ENCODE measurements around the gene PNLIPRP2. TPM values are rescaled to one million over a fixed set of nuclear protein-coding genes. Genes with fewer than 3 reads are reported as not detected.

The PNLIPRP2 gene
- total RNA-seq, 1 experiment from 2014 or later: 0.28 TPM

DNA sequence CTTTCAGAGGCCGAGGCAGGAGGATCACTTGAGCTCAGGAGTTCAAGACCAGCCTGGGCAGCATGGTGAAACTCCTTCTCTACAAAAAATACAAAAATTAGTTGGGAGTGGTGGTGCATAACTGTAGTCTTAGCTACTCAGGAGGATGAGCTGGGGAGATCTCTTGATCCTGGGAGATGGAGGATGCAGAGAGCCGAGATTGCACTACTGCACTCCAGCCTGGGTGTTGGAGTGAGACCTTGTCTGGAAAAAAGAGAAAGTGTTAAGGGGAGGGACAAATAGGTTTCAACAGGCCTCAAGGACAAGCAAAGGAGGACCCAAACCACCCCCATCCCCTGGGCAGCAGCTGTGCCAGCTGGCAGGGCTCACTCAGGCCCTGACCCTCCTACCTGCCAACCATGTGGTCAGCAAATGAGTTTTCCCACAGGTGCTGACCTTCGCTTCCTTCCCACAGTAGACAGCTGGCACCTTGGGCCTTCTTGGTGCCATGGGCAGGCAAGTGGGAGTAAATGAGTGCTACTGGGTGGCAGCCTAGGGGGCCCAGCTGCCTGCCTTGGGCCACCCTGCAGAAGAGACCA lies 5.5 kb upstream of the PNLIPRP2 start:
- ChIA-PET CTCF (interaction anchor here (1.4 kb wide), 1 partner anchor 12 kb away, joined by 5 read pairs; no protein-coding TSS in a partner anchor), POLR2A (no interaction called here)
- peaks cover 9% of the 10 kb centered on the region for H3K4me1 Mint-ChIP-seq
- ATAC-seq (no peak), DNase-seq (ENCODE audit: low spot score) (no peak)
- no peak overlapping the region for H3K27ac Mint-ChIP-seq
- peaks cover 6% of the 10 kb centered on the region; the same call in 1 of the 2 replicates for H3K27me3 Mint-ChIP-seq (ENCODE audit: low read depth)
- peaks cover 18% of the 10 kb centered on the region for H3K9me3 Mint-ChIP-seq
- peaks cover 3% of the 10 kb centered on the region; the same call in 1 of the 2 replicates for H3K36me3 Mint-ChIP-seq
- TF ChIP-seq ZBTB21 (CRISPR knock-in tag; IDR thresholded peaks at IDR 0.05; ENCODE audit: borderline replicate concordance) (no peak), RORB (CRISPR knock-in tag; IDR thresholded peaks at IDR 0.05) (no peak), CBFB (CRISPR knock-in tag; IDR thresholded peaks at IDR 0.05; ENCODE audit: low read depth) (no peak), ZNF219 (CRISPR knock-in tag; IDR thresholded peaks at IDR 0.05; ENCODE audit: borderline replicate concordance) (no peak), CREM (CRISPR knock-in tag; IDR thresholded peaks at IDR 0.05) (no peak), KAT7 (CRISPR knock-in tag; IDR thresholded peaks at IDR 0.05; ENCODE audit: borderline replicate concordance) (no peak), EMX1 (CRISPR knock-in tag; IDR thresholded peaks at IDR 0.05) (no peak), JAZF1 (CRISPR knock-in tag; IDR thresholded peaks at IDR 0.05) (no peak), TEAD1 (CRISPR knock-in tag; IDR thresholded peaks at IDR 0.05) (no peak), PRRX2 (CRISPR knock-in tag; IDR thresholded peaks at IDR 0.05) (no peak), RELA (CRISPR knock-in tag; IDR thresholded peaks at IDR 0.05; ENCODE audit: borderline replicate concordance) (no peak)
- TF ChIP-seq, protein P1, sequence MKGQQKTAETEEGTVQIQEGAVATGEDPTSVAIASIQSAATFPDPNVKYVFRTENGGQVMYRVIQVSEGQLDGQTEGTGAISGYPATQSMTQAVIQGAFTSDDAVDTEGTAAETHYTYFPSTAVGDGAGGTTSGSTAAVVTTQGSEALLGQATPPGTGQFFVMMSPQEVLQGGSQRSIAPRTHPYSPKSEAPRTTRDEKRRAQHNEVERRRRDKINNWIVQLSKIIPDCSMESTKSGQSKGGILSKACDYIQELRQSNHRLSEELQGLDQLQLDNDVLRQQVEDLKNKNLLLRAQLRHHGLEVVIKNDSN (CRISPR knock-in tag; IDR thresholded peaks at IDR 0.05): no peak
- TF ChIP-seq, protein P2, sequence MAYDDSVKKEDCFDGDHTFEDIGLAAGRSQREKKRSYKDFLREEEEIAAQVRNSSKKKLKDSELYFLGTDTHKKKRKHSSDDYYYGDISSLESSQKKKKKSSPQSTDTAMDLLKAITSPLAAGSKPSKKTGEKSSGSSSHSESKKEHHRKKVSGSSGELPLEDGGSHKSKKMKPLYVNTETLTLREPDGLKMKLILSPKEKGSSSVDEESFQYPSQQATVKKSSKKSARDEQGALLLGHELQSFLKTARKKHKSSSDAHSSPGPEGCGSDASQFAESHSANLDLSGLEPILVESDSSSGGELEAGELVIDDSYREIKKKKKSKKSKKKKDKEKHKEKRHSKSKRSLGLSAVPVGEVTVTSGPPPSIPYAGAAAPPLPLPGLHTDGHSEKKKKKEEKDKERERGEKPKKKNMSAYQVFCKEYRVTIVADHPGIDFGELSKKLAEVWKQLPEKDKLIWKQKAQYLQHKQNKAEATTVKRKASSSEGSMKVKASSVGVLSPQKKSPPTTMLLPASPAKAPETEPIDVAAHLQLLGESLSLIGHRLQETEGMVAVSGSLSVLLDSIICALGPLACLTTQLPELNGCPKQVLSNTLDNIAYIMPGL (CRISPR knock-in tag; IDR thresholded peaks at IDR 0.05): no peak
- TF ChIP-seq, protein P3, sequence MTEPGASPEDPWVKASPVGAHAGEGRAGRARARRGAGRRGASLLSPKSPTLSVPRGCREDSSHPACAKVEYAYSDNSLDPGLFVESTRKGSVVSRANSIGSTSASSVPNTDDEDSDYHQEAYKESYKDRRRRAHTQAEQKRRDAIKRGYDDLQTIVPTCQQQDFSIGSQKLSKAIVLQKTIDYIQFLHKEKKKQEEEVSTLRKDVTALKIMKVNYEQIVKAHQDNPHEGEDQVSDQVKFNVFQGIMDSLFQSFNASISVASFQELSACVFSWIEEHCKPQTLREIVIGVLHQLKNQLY (CRISPR knock-in tag; IDR thresholded peaks at IDR 0.05): no peak
- TF ChIP-seq, protein P4, sequence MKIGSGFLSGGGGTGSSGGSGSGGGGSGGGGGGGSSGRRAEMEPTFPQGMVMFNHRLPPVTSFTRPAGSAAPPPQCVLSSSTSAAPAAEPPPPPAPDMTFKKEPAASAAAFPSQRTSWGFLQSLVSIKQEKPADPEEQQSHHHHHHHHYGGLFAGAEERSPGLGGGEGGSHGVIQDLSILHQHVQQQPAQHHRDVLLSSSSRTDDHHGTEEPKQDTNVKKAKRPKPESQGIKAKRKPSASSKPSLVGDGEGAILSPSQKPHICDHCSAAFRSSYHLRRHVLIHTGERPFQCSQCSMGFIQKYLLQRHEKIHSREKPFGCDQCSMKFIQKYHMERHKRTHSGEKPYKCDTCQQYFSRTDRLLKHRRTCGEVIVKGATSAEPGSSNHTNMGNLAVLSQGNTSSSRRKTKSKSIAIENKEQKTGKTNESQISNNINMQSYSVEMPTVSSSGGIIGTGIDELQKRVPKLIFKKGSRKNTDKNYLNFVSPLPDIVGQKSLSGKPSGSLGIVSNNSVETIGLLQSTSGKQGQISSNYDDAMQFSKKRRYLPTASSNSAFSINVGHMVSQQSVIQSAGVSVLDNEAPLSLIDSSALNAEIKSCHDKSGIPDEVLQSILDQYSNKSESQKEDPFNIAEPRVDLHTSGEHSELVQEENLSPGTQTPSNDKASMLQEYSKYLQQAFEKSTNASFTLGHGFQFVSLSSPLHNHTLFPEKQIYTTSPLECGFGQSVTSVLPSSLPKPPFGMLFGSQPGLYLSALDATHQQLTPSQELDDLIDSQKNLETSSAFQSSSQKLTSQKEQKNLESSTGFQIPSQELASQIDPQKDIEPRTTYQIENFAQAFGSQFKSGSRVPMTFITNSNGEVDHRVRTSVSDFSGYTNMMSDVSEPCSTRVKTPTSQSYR (CRISPR knock-in tag; IDR thresholded peaks at IDR 0.05): no peak
- H3K4me3 Mint-ChIP-seq: no peak overlapping the region

DNA sequence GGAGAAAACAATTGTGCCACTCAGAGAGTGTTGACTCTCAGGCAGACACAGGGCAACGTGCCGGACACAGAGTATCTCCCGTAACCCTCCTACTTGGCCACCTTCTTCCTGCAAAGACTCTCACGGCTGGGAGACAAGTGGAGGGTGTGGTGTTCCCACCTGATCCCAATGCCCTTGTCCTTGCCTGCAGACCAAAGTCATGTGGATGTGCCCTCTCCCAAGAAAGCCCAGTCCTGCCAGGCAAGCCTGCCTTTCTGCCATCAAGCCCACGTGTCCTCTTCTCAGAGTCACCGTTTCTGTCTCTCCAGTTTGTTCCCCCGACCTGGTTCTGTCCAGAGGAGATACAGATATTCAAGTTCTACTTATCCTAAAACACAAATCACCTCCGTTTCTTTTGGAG lies 723 bp downstream of the PNLIPRP2 start:
- H3K4me3 Mint-ChIP-seq: no peak overlapping the region
- ATAC-seq: no peak
- POLR2A ChIA-PET: no interaction called here
- TF ChIP-seq NFYB (CRISPR knock-in tag; conservative IDR thresholded peaks at IDR 0.05; ENCODE audit: low read depth): no peak
- TF ChIP-seq HMGA2 (CRISPR knock-in tag; IDR thresholded peaks at IDR 0.05): no peak
- TF ChIP-seq, protein P5, sequence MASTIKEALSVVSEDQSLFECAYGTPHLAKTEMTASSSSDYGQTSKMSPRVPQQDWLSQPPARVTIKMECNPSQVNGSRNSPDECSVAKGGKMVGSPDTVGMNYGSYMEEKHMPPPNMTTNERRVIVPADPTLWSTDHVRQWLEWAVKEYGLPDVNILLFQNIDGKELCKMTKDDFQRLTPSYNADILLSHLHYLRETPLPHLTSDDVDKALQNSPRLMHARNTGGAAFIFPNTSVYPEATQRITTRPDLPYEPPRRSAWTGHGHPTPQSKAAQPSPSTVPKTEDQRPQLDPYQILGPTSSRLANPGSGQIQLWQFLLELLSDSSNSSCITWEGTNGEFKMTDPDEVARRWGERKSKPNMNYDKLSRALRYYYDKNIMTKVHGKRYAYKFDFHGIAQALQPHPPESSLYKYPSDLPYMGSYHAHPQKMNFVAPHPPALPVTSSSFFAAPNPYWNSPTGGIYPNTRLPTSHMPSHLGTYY (CRISPR knock-in tag; IDR thresholded peaks at IDR 0.05): no peak
- TF ChIP-seq ESRRA (CRISPR knock-in tag; IDR thresholded peaks at IDR 0.05; ENCODE audit: borderline replicate concordance): no peak
- TF ChIP-seq, protein P4 (CRISPR knock-in tag; IDR thresholded peaks at IDR 0.05): no peak
- TF ChIP-seq, protein P6, sequence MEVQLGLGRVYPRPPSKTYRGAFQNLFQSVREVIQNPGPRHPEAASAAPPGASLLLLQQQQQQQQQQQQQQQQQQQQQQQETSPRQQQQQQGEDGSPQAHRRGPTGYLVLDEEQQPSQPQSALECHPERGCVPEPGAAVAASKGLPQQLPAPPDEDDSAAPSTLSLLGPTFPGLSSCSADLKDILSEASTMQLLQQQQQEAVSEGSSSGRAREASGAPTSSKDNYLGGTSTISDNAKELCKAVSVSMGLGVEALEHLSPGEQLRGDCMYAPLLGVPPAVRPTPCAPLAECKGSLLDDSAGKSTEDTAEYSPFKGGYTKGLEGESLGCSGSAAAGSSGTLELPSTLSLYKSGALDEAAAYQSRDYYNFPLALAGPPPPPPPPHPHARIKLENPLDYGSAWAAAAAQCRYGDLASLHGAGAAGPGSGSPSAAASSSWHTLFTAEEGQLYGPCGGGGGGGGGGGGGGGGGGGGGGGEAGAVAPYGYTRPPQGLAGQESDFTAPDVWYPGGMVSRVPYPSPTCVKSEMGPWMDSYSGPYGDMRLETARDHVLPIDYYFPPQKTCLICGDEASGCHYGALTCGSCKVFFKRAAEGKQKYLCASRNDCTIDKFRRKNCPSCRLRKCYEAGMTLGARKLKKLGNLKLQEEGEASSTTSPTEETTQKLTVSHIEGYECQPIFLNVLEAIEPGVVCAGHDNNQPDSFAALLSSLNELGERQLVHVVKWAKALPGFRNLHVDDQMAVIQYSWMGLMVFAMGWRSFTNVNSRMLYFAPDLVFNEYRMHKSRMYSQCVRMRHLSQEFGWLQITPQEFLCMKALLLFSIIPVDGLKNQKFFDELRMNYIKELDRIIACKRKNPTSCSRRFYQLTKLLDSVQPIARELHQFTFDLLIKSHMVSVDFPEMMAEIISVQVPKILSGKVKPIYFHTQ (CRISPR knock-in tag; IDR thresholded peaks at IDR 0.05): no peak
- no peak for TF ChIP-seq TEAD4 (CRISPR knock-in tag; IDR thresholded peaks at IDR 0.05)

More for the DNA sequence above, 723 bp downstream of the PNLIPRP2 start:
- CTCF ChIA-PET: no interaction called here
- Mint-ChIP-seq H3K27me3 (ENCODE audit: low read depth) (peaks cover 11% of the 10 kb centered on the region), H3K27ac (no peak overlapping the region), H3K36me3 (no peaks in the 10 kb centered on the region), H3K9me3 (no peaks in the 10 kb centered on the region), H3K4me1 (peaks cover 6% of the 10 kb centered on the region)
- no peak for DNase-seq (ENCODE audit: low spot score)
